Measurements from ENCODE around the gene UCHL1. TPM values are rescaled to one million over a fixed set of nuclear protein-coding genes. Genes with fewer than 3 reads are reported as not detected.
"Not testable (repeated sequence)": the region's sequence is repeated elsewhere in the genome, so short reads cannot be mapped to it uniquely, and the experiment has no call there.

The UCHL1 gene
- total RNA-seq, 4 donors from 2014 or later: 24.8 to 176 (median 71.0) TPM

- no peak for TF ChIP-seq CTCF (IDR thresholded peaks at IDR 0.05 in 4 of 5, conservative IDR thresholded peaks at IDR 0.05 in 1 of 5)
- no peak for TF ChIP-seq POLR2A (IDR thresholded peaks at IDR 0.05)
- ATAC-seq: no peak
- in situ Hi-C loops (cut with MboI; ENCODE audit: low sequenced_read_pairs in 4 of 4): no loop called here
- no peaks in the 10 kb centered on the region for H3K27me3 ChIP-seq
- no peak for DNase-seq
- intact Hi-C loops (cut with DNase I; ENCODE audit: low total_unique reads): no loop called here
- no peak overlapping the region for H3K27ac ChIP-seq
- H3K4me3 ChIP-seq: no peak overlapping the region
- H3K36me3 ChIP-seq: no peaks in the 10 kb centered on the region
- no peaks in the 10 kb centered on the region for H3K9me3 ChIP-seq
- H3K4me1 ChIP-seq: peaks cover 5 to 10% of the 10 kb centered on the region in 2 donors
Observed at GRCh38 chr4:41305476-41305875, 48.7 kb downstream of the UCHL1 start.

DNA sequence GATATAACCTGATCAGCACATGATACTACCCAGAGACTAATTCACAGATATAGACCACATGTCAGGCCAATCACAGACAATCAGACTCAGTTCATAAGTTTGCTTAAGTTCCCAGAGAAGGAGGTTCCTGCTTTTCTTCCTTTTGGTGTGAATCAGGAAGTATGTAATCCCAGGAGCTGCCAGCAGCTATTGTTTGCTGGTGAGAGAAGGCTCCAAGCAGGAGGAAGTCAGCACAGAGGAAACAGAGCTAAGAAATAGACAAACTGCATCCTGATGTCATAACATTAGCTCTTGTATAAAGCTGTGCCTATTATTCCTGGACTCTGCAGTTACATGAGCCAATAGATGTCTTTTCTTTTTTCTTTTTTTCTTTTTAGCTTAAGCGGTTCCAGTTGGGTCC is 50.9 kb downstream of the UCHL1 start:
- no peaks in the 10 kb centered on the region for H3K36me3 ChIP-seq
- TF ChIP-seq POLR2A (IDR thresholded peaks at IDR 0.05): no peak
- TF ChIP-seq CTCF (IDR thresholded peaks at IDR 0.05 in 4 of 5, conservative IDR thresholded peaks at IDR 0.05 in 1 of 5): no peak
- H3K27ac ChIP-seq: no peak overlapping the region
- H3K27me3 ChIP-seq: no peaks in the 10 kb centered on the region
- H3K4me1 ChIP-seq: peaks cover 5 to 10% of the 10 kb centered on the region in 2 donors
- no peak overlapping the region for H3K4me3 ChIP-seq
- no peaks in the 10 kb centered on the region for H3K9me3 ChIP-seq
- DNase-seq (no peak), ATAC-seq (no peak)
- intact Hi-C loops (cut with DNase I; ENCODE audit: low total_unique reads): no loop called here
- in situ Hi-C loops (cut with MboI; ENCODE audit: low sequenced_read_pairs in 4 of 4): no loop called here

DNA sequence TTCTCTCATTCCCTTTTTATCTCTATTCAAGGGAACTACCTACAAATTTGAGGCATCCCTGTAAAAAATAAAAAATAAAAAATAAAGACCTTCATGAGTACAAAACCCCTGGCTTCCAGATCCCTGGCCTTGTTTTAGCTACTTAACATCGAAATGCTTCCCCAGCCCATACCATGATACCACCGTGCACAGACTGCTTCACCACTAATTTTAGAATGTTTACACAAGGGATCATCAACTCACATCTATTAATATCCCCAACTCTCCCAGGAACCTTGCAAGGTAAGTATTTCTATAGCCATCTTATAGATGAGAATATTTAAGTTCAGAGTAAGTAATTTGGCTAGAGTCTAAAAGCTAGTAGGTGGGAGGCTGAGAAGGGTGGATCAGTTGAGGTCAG is 51.7 kb downstream of the UCHL1 start:
- ATAC-seq (no peak), DNase-seq (no peak)
- no peak overlapping the region for H3K27ac ChIP-seq
- no peaks in the 10 kb centered on the region for H3K36me3 ChIP-seq
- no peak overlapping the region for H3K4me3 ChIP-seq
- peaks cover 5 to 10% of the 10 kb centered on the region in 2 donors for H3K4me1 ChIP-seq
- intact Hi-C loops (cut with DNase I; ENCODE audit: low total_unique reads): no loop called here
- no peak for TF ChIP-seq CTCF (IDR thresholded peaks at IDR 0.05 in 4 of 5, conservative IDR thresholded peaks at IDR 0.05 in 1 of 5)
- TF ChIP-seq POLR2A (IDR thresholded peaks at IDR 0.05): no peak
- in situ Hi-C loops (cut with MboI; ENCODE audit: low sequenced_read_pairs in 4 of 4): no loop called here
- H3K9me3 ChIP-seq: no peaks in the 10 kb centered on the region
- H3K27me3 ChIP-seq: no peaks in the 10 kb centered on the region

GRCh38 chr4:41315426-41315825 is 58.7 kb downstream of the UCHL1 start:
- H3K36me3 ChIP-seq; intact Hi-C loops (cut with DNase I; ENCODE audit: low total_unique reads); H3K9me3 ChIP-seq; DNase-seq; H3K27ac ChIP-seq; H3K4me3 ChIP-seq; H3K4me1 ChIP-seq; in situ Hi-C loops (cut with MboI; ENCODE audit: low sequenced_read_pairs in 4 of 4); ATAC-seq; H3K27me3 ChIP-seq: not testable (repeated sequence)

GRCh38 chr4:41315862-41316261 is 59.1 kb downstream of the UCHL1 start:
- no peaks in the 10 kb centered on the region for H3K27me3 ChIP-seq
- no peaks in the 10 kb centered on the region for H3K36me3 ChIP-seq
- in situ Hi-C loops (cut with MboI; ENCODE audit: low sequenced_read_pairs in 4 of 4): no loop called here

More at GRCh38 chr4:41315862-41316261, 59.1 kb downstream of the UCHL1 start:
- ATAC-seq: no peak
- intact Hi-C loops (cut with DNase I; ENCODE audit: low total_unique reads): no loop called here
- Histone ChIP-seq H3K4me3 (no peak overlapping the region), H3K4me1 (no peaks in the 10 kb centered on the region), H3K9me3 (no peaks in the 10 kb centered on the region), H3K27ac (no peak overlapping the region)
- DNase-seq: no peak
- no peak for TF ChIP-seq POLR2A (IDR thresholded peaks at IDR 0.05)
- TF ChIP-seq CTCF (IDR thresholded peaks at IDR 0.05 in 4 of 5, conservative IDR thresholded peaks at IDR 0.05 in 1 of 5): no peak

Other genes with a start within 250 kb of the UCHL1 start
- 10 to 100 TPM; 14.3 to 20.5 (median 14.5) TPM for gene APBB2, start 42.4 kb upstream of the UCHL1 start, total RNA-seq

Measured in gastrocnemius medialis (tissue), 4 donors.